NCI-H2171 treated with DMSO at 0.1 percent for 48 hours (cell line): ENCODE results near the gene WIZ.

Source experiments
- DNase-seq: peaks from one replicate; lab custom pipeline; 2025; lab: John Stamatoyannopoulos, UW

Gene WIZ

DNA sequence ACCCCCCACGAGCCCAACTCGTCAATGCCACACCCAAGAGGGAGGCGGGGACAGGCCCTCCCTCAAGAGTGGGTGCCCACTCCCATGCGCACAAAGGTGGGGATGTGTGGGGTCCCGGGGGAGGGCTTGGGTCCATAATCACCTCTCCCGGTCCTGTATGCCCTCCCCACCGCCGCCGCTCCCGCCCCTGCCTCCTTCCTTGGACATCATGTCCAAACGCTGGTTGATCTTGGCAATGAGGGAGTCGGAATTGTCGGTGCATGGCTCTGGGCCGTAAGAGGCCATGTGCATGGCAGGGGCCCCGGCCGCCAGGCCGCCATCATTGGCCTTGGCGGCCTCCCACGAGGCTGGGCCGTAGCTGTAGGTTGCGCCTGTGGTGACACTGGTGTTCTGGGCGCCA is 76.1 kb downstream of the WIZ start:
- DNase-seq: no peak

GRCh38 chr19:15372891-15373301 is 76.9 kb downstream of the WIZ start:
- no peak for DNase-seq

DNA sequence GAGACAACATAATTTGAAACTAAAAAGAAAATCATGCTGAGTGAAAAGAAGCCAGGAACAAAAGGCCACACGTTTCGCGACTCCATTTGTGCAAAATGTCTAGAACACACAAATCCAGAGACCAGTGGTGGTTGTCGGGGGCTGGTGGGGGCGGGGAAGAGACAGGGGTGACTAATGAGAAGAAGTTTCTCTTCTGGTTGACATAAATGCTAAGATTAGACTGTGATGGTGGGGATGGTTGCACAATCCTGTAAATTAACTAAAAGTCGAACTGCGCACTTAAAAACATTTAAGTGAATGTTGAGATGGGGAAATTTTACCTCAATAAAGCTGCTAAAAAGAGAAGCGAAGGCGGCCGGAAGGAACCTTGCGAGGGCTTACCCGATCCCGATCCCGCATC is 77.3 kb downstream of the WIZ start:
- DNase-seq: no peak

GRCh38 chr19:15371786-15372380 is 77.9 kb downstream of the WIZ start:
- no peak for DNase-seq

DNA sequence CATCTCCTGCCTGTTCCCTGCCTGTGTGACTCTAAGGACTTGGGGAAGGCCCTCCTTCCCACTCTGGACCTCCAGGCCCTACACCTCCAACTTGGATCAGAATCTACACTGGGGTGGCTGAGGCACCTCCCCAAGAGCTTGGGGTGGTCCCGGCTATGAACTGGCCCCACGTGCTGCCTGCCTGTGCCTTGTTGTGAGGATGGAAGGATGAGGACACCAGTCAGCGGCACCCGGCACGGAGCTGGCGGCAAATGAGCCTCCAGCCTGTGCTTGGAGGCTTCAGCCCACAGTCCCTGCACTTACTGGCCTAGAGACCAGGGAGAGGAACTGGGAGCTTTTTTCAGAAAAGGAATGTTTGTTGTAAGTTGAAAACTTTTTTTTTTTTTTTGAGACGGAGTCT is 78.6 kb downstream of the WIZ start:
- DNase-seq: no peak
